K562 (cell line): ENCODE results near the gene IQUB. TPM values are rescaled to one million over a fixed set of nuclear protein-coding genes. Genes with fewer than 3 reads are reported as not detected.

Source experiments
- ATAC-seq: fragments of 200-7000 bp; cut with Tn5 transposase; 3 replicates; pipeline ENCODE4 v1.9.1; 2020; ENCODE audit warnings: moderate library complexity
- BruUV-seq: library from RNA; stranded (reverse); fragments of 400-500 nt; replicated peaks from 2 replicates; lab custom pipeline; 2021; lab: Mats Ljungman, UMichigan
- CTCF ChIA-PET: fragments of 300-600 bp; formaldehyde crosslinking; extraction: SDS; loops from one replicate; lab custom pipeline; 2021; ENCODE audit warnings: low intra/inter-chr PET ratio; lab: Yijun Ruan, JAX
- POLR2A ChIA-PET: fragments of 300-600, 350-650 bp; sonication (Branson Sonifier 250); formaldehyde crosslinking; extraction: SDS; loops from one replicate; lab custom pipeline; 2021; ENCODE audit warnings: antibody characterized with exemption, inconsistent platforms; lab: Yijun Ruan, JAX
- DNase-seq, 4 experiments: peaks; one replicate each; pipeline versions ENCODE4 v3.0.0 to v3.0.0-alpha.2; 2011 to 2018; ENCODE audit warnings: low spot score in 3 of 4, mixed read lengths in 3 of 4; ENCODE audit errors: extremely low read depth in 1 of 4
- FAIRE-seq: peaks from 2 replicates; lab custom pipeline; 2011; peaks lifted over from hg19 to GRCh38; lab: Jason Lieb, UNC
- H2AFZ ChIP-seq: 2 replicates; pipeline ENCODE4 v1.6.0; 2011; ENCODE audit warnings: low read depth, low read length, control low read depth, inconsistent platforms
- H3K27ac ChIP-seq: fragments of 200-600 bp; 3 replicates; pipeline ENCODE4 v1.8.0; 2011; ENCODE audit warnings: low read depth, mild to moderate bottlenecking, control low read depth, inconsistent platforms, low read length, moderate library complexity, mixed read lengths; ENCODE audit errors: extremely low read depth
- H3K27me3 ChIP-seq, 2 experiments: fragments of 300-600 bp in 1 of 2; 2 replicates in 1 of 2; 3 replicates in 1 of 2; pipeline versions ENCODE4 v1.6.0 to v1.8.0; 2011; ENCODE audit warnings: inconsistent platforms in 2 of 2, low read length in 2 of 2, mild to moderate bottlenecking in 1 of 2, mixed read lengths in 1 of 2, moderate library complexity in 1 of 2; ENCODE audit not compliant: control insufficient read depth in 2 of 2, insufficient read depth in 2 of 2
- H3K36me3 ChIP-seq: fragments of 300-600 bp; 3 replicates; pipeline ENCODE4 v1.8.0; 2011; ENCODE audit warnings: mild to moderate bottlenecking, low read length, inconsistent platforms; ENCODE audit not compliant: control insufficient read depth, insufficient read depth
- H3K4me1 ChIP-seq, 2 experiments: fragments of 200-600 bp in 1 of 2; replicated peaks in 1 of 2; 2 replicates in 1 of 2; 3 replicates in 1 of 2; pipeline versions ENCODE4 v1.5.1 to v1.8.0; 2011; ENCODE audit warnings: inconsistent platforms in 2 of 2, low read length in 2 of 2, mild to moderate bottlenecking in 1 of 2, mixed read lengths in 1 of 2, moderate library complexity in 1 of 2; ENCODE audit not compliant: control insufficient read depth in 2 of 2, insufficient read depth in 2 of 2
- H3K4me2 ChIP-seq: 2 replicates; pipeline ENCODE4 v1.6.1; 2011; ENCODE audit warnings: low read length, control low read depth, inconsistent platforms, mixed read lengths; ENCODE audit not compliant: insufficient read depth
- H3K4me3 ChIP-seq: fragments of 200-600 bp; sonication (generic), shearing (Covaris generic); 2 replicates; pipeline ENCODE4 v1.5.1; 2016; ENCODE audit warnings: control low read depth, inconsistent platforms
- H3K79me2 ChIP-seq: fragments of 200-600 bp; 3 replicates; pipeline ENCODE4 v1.8.0; 2011; ENCODE audit warnings: low read length, inconsistent platforms; ENCODE audit not compliant: control insufficient read depth, insufficient read depth
- H3K9ac ChIP-seq, 2 experiments: 2 replicates each; pipeline versions ENCODE4 v1.6.0 to v1.6.1; 2011; ENCODE audit warnings: low read depth in 2 of 2, low read length in 2 of 2, control low read depth in 1 of 2, inconsistent platforms in 1 of 2, mild to moderate bottlenecking in 1 of 2, mixed read lengths in 1 of 2; ENCODE audit not compliant: insufficient read depth in 1 of 2
- H3K9me1 ChIP-seq: one replicate; pipeline ENCODE4 v1.6.0; 2011; ENCODE audit warnings: inconsistent platforms, mild to moderate bottlenecking, low read length, moderate library complexity; ENCODE audit not compliant: control insufficient read depth, insufficient read depth
- H3K9me3 ChIP-seq: replicated peaks from 2 replicates; pipeline ENCODE4 v1.5.1; 2011; ENCODE audit warnings: low read depth, low read length, inconsistent platforms; ENCODE audit not compliant: control insufficient read depth, insufficient read depth
- H4K20me1 ChIP-seq: replicated peaks from 2 replicates; pipeline ENCODE4 v1.6.1; 2011; ENCODE audit warnings: low read length, inconsistent platforms, mixed read lengths; ENCODE audit not compliant: control insufficient read depth, insufficient read depth
- BCLAF1 ChIP-seq, 2 experiments: fragments of 450-650 bp in 1 of 2; IDR thresholded peaks; 2 replicates each; pipeline ENCODE4 v1.6.1; 2011 to 2017; ENCODE audit warnings: low read depth in 2 of 2, antibody characterized with exemption in 1 of 2, borderline replicate concordance in 1 of 2, low read length in 1 of 2, mild to moderate bottlenecking in 1 of 2, mixed read lengths in 1 of 2; ENCODE audit not compliant: control insufficient read depth in 1 of 2
- CTBP1 ChIP-seq: fragments of 450-650 bp; IDR thresholded peaks from 2 replicates; pipeline ENCODE4 v1.6.1; 2016; ENCODE audit warnings: borderline replicate concordance
- HMGN3 ChIP-seq: IDR thresholded peaks from 2 replicates; pipeline ENCODE4 v1.6.1; 2011; ENCODE audit warnings: borderline replicate concordance, low read depth, mild to moderate bottlenecking, mixed read lengths, low read length; ENCODE audit not compliant: insufficient read length; ENCODE audit errors: extremely low read depth
- RAD21 ChIP-seq, 2 experiments: fragments of 250-450 bp in 1 of 2; fragments of 450-650 bp in 1 of 2; sonication (Bioruptor Pico) in 1 of 2; formaldehyde crosslinking in 1 of 2; IDR thresholded peaks in 1 of 2; conservative IDR thresholded peaks in 1 of 2; 2 replicates each; pipeline versions ENCODE4 v1.4.0 to v1.8.0; 2020 to 2022; ENCODE audit warnings: mild to moderate bottlenecking in 2 of 2, moderate library complexity in 1 of 2
- SLC30A9 ChIP-seq: fragments of 250-450 bp; sonication (Bioruptor Pico); IDR thresholded peaks from 2 replicates; pipeline ENCODE4 v1.8.0; 2022; ENCODE audit warnings: mild to moderate bottlenecking, moderate library complexity
- SOX6 ChIP-seq: fragments of 450-650 bp; IDR thresholded peaks from 2 replicates; pipeline ENCODE4 v1.6.1; 2014; ENCODE audit warnings: mild to moderate bottlenecking
- TAF15 ChIP-seq: fragments of 200-400 bp; formaldehyde crosslinking; IDR thresholded peaks from 2 replicates; pipeline ENCODE4 v1.6.1; 2017; ENCODE audit warnings: mild to moderate bottlenecking, low read depth, low read length, moderate library complexity
- TCF3 ChIP-seq: sonication (generic); formaldehyde crosslinking; IDR thresholded peaks from 2 replicates; pipeline ENCODE4 v1.4.0; 2020; ENCODE audit warnings: mild to moderate bottlenecking, missing genetic modification reagents
- ZNF165 ChIP-seq: fragments of 250-450 bp; sonication (Bioruptor Pico); IDR thresholded peaks from 2 replicates; pipeline ENCODE4 v1.4.0; 2020; ENCODE audit warnings: borderline replicate concordance
- ZNF431 ChIP-seq: sonication (generic); formaldehyde crosslinking; IDR thresholded peaks from 2 replicates; pipeline ENCODE4 v1.8.0; 2022; ENCODE audit warnings: mild to moderate bottlenecking, missing genetic modification reagents
- ZNF77 ChIP-seq: fragments of 250-450 bp; sonication (Bioruptor Pico); IDR thresholded peaks from 2 replicates; pipeline ENCODE4 v1.5.0; 2020
- WGBS: fragments of 100-300 bp; shearing (Covaris generic); methylation state at CpG from one replicate; pipeline ENCODE4 v1.1.6; 2016; ENCODE audit warnings: low coverage, mixed read lengths; ENCODE audit not compliant: insufficient coverage; ENCODE audit errors: missing lambda C conversion rate; 5-methylcytosine and 5-hydroxymethylcytosine counted together
- in situ Hi-C: fragments of 300-500 bp; cut with MboI; formaldehyde crosslinking; loops from 4 replicates; pipeline ENCODE4 v1.15.0; 2018; ENCODE audit warnings: inconsistent platforms, mixed read lengths
- intact Hi-C: fragments of 100-400 bp; cut with micrococcal nuclease; formaldehyde crosslinking; loops from 2 replicates; pipeline ENCODE4 v1.14.2; 2022
- polyA plus RNA-seq, 8 experiments: library from polyadenylated mRNA; depleted of rRNA in 4 of 8; stranded (reverse) in 5 of 8; unstranded in 3 of 8; fragments of >200 nt; fragmentation: Nextera tagmentation in 2 of 8; fragmentation: Illumina TruSeq in 1 of 8; extraction: Ambion mirVana in 2 of 8; extraction: Trizol in 1 of 8; gene quantifications; 2 replicates each; pipeline versions ENCODE4 v1.2.1 to v1.2.3, GENCODE V29; 2011 to 2014; ENCODE audit warnings: inconsistent platforms in 1 of 8, missing spikeins in 1 of 8
- total RNA-seq, 7 experiments: library from RNA; depleted of rRNA in 6 of 7; stranded (reverse); fragments of >200 nt in 6 of 7; fragmentation: Illumina TruSeq in 2 of 7; extraction: Trizol in 2 of 7; gene quantifications; 2 replicates each; pipeline versions ENCODE4 v1.2.1 to v1.2.3, GENCODE V29; 2011 to 2021; ENCODE audit warnings: low replicate concordance in 1 of 7
- TF ChIP-seq, protein P1 (sequence below): IDR thresholded peaks from 2 replicates; pipeline ENCODE4 v1.6.1; 2011; ENCODE audit warnings: borderline replicate concordance, low read depth, mild to moderate bottlenecking, moderate library complexity, low read length; ENCODE audit not compliant: insufficient read depth, poor library complexity, severe bottlenecking
- TF ChIP-seq, protein P2 (sequence below): fragments of 450-650 bp; IDR thresholded peaks from 2 replicates; pipeline ENCODE4 v1.6.1; 2016; ENCODE audit warnings: mild to moderate bottlenecking

IQUB gene
- total and polyA plus RNA-seq, 9 of the 15 experiments (the other 6 are each of a cell fraction or from before 2014, with no cell fraction given), result 0.62 to 2.6 (median 1.4) TPM

DNA sequence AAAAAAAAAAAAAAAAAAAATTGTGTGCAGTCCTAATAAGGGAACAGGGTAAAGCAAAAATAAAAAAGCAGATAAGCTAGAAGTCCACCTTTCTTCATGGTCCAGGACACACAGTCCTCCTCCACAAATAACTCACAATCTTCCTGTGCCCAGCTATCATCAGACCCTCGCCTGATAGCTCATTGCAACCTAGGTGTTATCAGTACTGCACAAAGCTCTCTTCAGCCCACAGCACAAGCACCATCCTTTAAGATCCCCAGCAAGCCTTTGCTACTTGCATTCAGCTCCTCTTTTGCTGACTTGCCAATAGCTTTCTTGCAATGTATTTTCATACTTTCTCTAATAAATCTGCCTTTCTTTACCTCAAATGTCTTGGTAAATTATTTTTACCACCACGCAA lies 18.2 kb upstream of the IQUB start:
- ChIA-PET CTCF (no interaction called here), POLR2A (interaction anchor here (1.1 to 2.3 kb wide), 4 partner anchors 10 to 47 kb away, joined by 3 to 13 read pairs (median 6); partner anchors contain the start of gene IQUB)
- intact Hi-C loops, result no loop called here
- Histone ChIP-seq H3K9ac (peak overlapping the region in 1 of 2 experiments; percentile 5; a peak in 1 of 4 replicates), H3K9me3 (no peaks in the 10 kb centered on the region), H3K79me2 (peaks cover 97% of the 10 kb centered on the region), H3K27ac (peak overlapping the region; percentile 23), H3K27me3 (no peaks in the 10 kb centered on the region), H3K4me1 (peaks cover 13 to 28% of the 10 kb centered on the region in 2 experiments), H4K20me1 (no peaks in the 10 kb centered on the region), H3K9me1 (no peaks in the 10 kb centered on the region), H3K4me2 (peak overlapping the region; percentile 59), H3K4me3 (no peak overlapping the region), H3K36me3 (peaks cover 81% of the 10 kb centered on the region), H2AFZ (no peak overlapping the region)
- BruUV-seq, result no TSS peak
- 21% methylated on average over 2 of the region's 2 CpGs for WGBS
- in situ Hi-C loops, result no loop called here
- ATAC-seq (peak; percentile 66), DNase-seq (peak; percentile 42 to 92 (median 58)), FAIRE-seq (peak; percentile 86)
- TF ChIP-seq ZNF431, result peak; percentile 29; the same call in 1 of the 2 replicates
- no peak for TF ChIP-seq HMGN3
- no peak for TF ChIP-seq TAF15
- TF ChIP-seq SLC30A9, result no peak
- TF ChIP-seq BCLAF1 (IDR thresholded peaks at IDR 0.05; ENCODE audit: borderline replicate concordance in 1 of 2, control insufficient read depth in 1 of 2, low read depth in 2 of 2, low read length in 1 of 2), result no peak
- TF ChIP-seq SOX6, result peak; percentile 67; the same call in 1 of the 2 replicates
- TF ChIP-seq, protein P1, sequence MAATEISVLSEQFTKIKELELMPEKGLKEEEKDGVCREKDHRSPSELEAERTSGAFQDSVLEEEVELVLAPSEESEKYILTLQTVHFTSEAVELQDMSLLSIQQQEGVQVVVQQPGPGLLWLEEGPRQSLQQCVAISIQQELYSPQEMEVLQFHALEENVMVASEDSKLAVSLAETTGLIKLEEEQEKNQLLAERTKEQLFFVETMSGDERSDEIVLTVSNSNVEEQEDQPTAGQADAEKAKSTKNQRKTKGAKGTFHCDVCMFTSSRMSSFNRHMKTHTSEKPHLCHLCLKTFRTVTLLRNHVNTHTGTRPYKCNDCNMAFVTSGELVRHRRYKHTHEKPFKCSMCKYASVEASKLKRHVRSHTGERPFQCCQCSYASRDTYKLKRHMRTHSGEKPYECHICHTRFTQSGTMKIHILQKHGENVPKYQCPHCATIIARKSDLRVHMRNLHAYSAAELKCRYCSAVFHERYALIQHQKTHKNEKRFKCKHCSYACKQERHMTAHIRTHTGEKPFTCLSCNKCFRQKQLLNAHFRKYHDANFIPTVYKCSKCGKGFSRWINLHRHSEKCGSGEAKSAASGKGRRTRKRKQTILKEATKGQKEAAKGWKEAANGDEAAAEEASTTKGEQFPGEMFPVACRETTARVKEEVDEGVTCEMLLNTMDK, result no peak
- TF ChIP-seq ZNF165, result no peak
- no peak for TF ChIP-seq RAD21 (CRISPR knock-in tag; conservative IDR thresholded peaks at IDR 0.05 in 1 of 2, IDR thresholded peaks at IDR 0.05 in 1 of 2)
- TF ChIP-seq, protein P2, sequence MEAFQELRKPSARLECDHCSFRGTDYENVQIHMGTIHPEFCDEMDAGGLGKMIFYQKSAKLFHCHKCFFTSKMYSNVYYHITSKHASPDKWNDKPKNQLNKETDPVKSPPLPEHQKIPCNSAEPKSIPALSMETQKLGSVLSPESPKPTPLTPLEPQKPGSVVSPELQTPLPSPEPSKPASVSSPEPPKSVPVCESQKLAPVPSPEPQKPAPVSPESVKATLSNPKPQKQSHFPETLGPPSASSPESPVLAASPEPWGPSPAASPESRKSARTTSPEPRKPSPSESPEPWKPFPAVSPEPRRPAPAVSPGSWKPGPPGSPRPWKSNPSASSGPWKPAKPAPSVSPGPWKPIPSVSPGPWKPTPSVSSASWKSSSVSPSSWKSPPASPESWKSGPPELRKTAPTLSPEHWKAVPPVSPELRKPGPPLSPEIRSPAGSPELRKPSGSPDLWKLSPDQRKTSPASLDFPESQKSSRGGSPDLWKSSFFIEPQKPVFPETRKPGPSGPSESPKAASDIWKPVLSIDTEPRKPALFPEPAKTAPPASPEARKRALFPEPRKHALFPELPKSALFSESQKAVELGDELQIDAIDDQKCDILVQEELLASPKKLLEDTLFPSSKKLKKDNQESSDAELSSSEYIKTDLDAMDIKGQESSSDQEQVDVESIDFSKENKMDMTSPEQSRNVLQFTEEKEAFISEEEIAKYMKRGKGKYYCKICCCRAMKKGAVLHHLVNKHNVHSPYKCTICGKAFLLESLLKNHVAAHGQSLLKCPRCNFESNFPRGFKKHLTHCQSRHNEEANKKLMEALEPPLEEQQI, result no peak
- peak; percentile 73; the same call in 1 of the 2 replicates for TF ChIP-seq CTBP1
- TF ChIP-seq TCF3 (CRISPR knock-in tag), result peak; percentile 93
- TF ChIP-seq ZNF77 (CRISPR knock-in tag), result no peak
